H1 (cell line): ENCODE measurements around the gene ZNF587B. TPM values are rescaled to one million over a fixed set of nuclear protein-coding genes. Genes with fewer than 3 reads are reported as not detected.
"Not testable (repeated sequence)": the region's sequence is repeated elsewhere in the genome, so short reads cannot be mapped to it uniquely, and the experiment has no call there.

Source experiments
- CTCF ChIA-PET: fragments of 300-600 bp; sonication (Branson Sonifier 250); formaldehyde crosslinking; loops from one replicate; lab custom pipeline; 2021; ENCODE audit not compliant: partially characterized antibody; lab: Charles Lee
- POLR2A ChIA-PET: fragments of 300-600 bp; sonication (Branson Sonifier 250); formaldehyde crosslinking; loops from one replicate; lab custom pipeline; 2021; ENCODE audit warnings: inconsistent platforms; ENCODE audit not compliant: partially characterized antibody; lab: Charles Lee
- DNase-seq, 2 experiments: peaks; one replicate each; pipeline versions ENCODE4 v3.0.0 to v3.0.0-alpha.2; 2010 to 2022; ENCODE audit warnings: low spot score in 2 of 2, low read depth in 1 of 2, mixed read lengths in 1 of 2
- FAIRE-seq: peaks from 2 replicates; lab custom pipeline; 2011; peaks lifted over from hg19 to GRCh38; lab: Jason Lieb, UNC
- H2AFZ ChIP-seq: 2 replicates; pipeline ENCODE4 v1.8.1; 2012; ENCODE audit warnings: low read length, inconsistent platforms
- H2AK5ac ChIP-seq: 2 replicates; pipeline ENCODE4 v1.6.1; 2013; ENCODE audit warnings: low read depth, low read length
- H2BK120ac ChIP-seq: replicated peaks from 2 replicates; pipeline ENCODE3; 2013; ENCODE audit warnings: low read depth, low read length, inconsistent platforms
- H2BK12ac ChIP-seq: 2 replicates; pipeline ENCODE4 v1.6.1; 2013; ENCODE audit warnings: low read depth, low read length
- H2BK15ac ChIP-seq: 2 replicates; pipeline ENCODE4 v1.6.1; 2013; ENCODE audit warnings: low read length
- H2BK20ac ChIP-seq: 2 replicates; pipeline ENCODE4 v1.6.1; 2013; ENCODE audit warnings: low read length
- H2BK5ac ChIP-seq: 2 replicates; pipeline ENCODE4 v1.6.1; 2013; ENCODE audit warnings: low read depth, low read length
- H3K14ac ChIP-seq: 2 replicates; pipeline ENCODE4 v1.6.1; 2013; ENCODE audit warnings: inconsistent platforms; ENCODE audit not compliant: insufficient read length
- H3K18ac ChIP-seq: 2 replicates; pipeline ENCODE4 v1.6.1; 2013; ENCODE audit warnings: low read length; ENCODE audit errors: extremely low read depth
- H3K23ac ChIP-seq: 2 replicates; pipeline ENCODE4 v1.6.1; 2013; ENCODE audit warnings: inconsistent platforms; ENCODE audit not compliant: insufficient read length
- H3K23me2 ChIP-seq: 2 replicates; pipeline ENCODE4 v1.6.1; 2013; ENCODE audit warnings: low read depth, low read length
- H3K27ac ChIP-seq: 2 replicates; pipeline ENCODE4 v1.6.1; 2011; ENCODE audit warnings: low read depth, low read length, inconsistent platforms
- H3K27me3 ChIP-seq, 4 experiments: replicated peaks in 1 of 4; 1 replicate in 1 of 4; 2 replicates in 3 of 4; pipeline versions ENCODE4 v1.6.1 to v1.8.1; 2011 to 2013; ENCODE audit warnings: low read length in 3 of 4, mild to moderate bottlenecking in 3 of 4, inconsistent platforms in 2 of 4, mixed read lengths in 2 of 4, moderate library complexity in 1 of 4; ENCODE audit not compliant: control insufficient read depth in 3 of 4, insufficient read depth in 3 of 4; ENCODE audit errors: extremely low read depth in 1 of 4
- H3K36me3 ChIP-seq, 4 experiments: 2 replicates each; pipeline versions ENCODE4 v1.6.1 to v1.8.1; 2011 to 2013; ENCODE audit warnings: mild to moderate bottlenecking in 4 of 4, low read length in 3 of 4, moderate library complexity in 2 of 4, control low read depth in 1 of 4, inconsistent platforms in 1 of 4; ENCODE audit not compliant: insufficient read depth in 4 of 4, control insufficient read depth in 2 of 4
- H3K4ac ChIP-seq: replicated peaks from 2 replicates; pipeline ENCODE3; 2013; ENCODE audit warnings: low read length, low read depth, mixed read lengths, inconsistent platforms; ENCODE audit not compliant: insufficient read length
- H3K4me1 ChIP-seq, 4 experiments: replicated peaks in 1 of 4; 1 replicate in 1 of 4; 2 replicates in 3 of 4; pipeline versions ENCODE4 v1.6.1 to v1.8.1; 2011 to 2013; ENCODE audit warnings: low read length in 3 of 4, inconsistent platforms in 2 of 4, mixed read lengths in 1 of 4; ENCODE audit not compliant: insufficient read depth in 4 of 4, control insufficient read depth in 3 of 4
- H3K4me2 ChIP-seq, 2 experiments: 2 replicates each; pipeline versions ENCODE4 v1.6.1 to v1.8.1; 2011 to 2013; ENCODE audit warnings: low read depth in 2 of 2, low read length in 2 of 2, control low read depth in 1 of 2, inconsistent platforms in 1 of 2, mild to moderate bottlenecking in 1 of 2; ENCODE audit not compliant: insufficient read depth in 1 of 2
- H3K4me3 ChIP-seq, 4 experiments: fragments of 200-600, 300-600 bp in 1 of 4; sonication (generic), shearing (Covaris generic), sonication (Bioruptor Twin) in 1 of 4; 2 replicates each; pipeline versions ENCODE4 v1.5.1 to v1.8.1; 2011 to 2016; ENCODE audit warnings: low read length in 4 of 4, low read depth in 3 of 4, control low read depth in 2 of 4, inconsistent platforms in 2 of 4, mild to moderate bottlenecking in 2 of 4, mixed read lengths in 1 of 4, moderate library complexity in 1 of 4; ENCODE audit not compliant: insufficient read depth in 2 of 4; ENCODE audit errors: extremely low read depth in 1 of 4
- H3K56ac ChIP-seq: replicated peaks from 2 replicates; pipeline ENCODE3; 2013; ENCODE audit warnings: low read depth, mild to moderate bottlenecking, mixed read lengths, low read length, inconsistent platforms; ENCODE audit not compliant: insufficient read length
- H3K79me1 ChIP-seq: 2 replicates; pipeline ENCODE4 v1.6.1; 2013; ENCODE audit warnings: low read depth, low read length, control low read depth
- H3K79me2 ChIP-seq, 2 experiments: 2 replicates each; pipeline versions ENCODE4 v1.6.1 to v1.8.1; 2012 to 2013; ENCODE audit warnings: low read length in 2 of 2, mild to moderate bottlenecking in 2 of 2, inconsistent platforms in 1 of 2; ENCODE audit not compliant: insufficient read depth in 2 of 2, control insufficient read depth in 1 of 2
- H3K9ac ChIP-seq, 4 experiments: replicated peaks in 1 of 4; 1 replicate in 1 of 4; 2 replicates in 3 of 4; pipeline versions ENCODE4 v1.6.1 to v1.8.1; 2011 to 2013; ENCODE audit warnings: low read depth in 3 of 4, low read length in 3 of 4, control low read depth in 2 of 4, mild to moderate bottlenecking in 2 of 4, moderate library complexity in 2 of 4, inconsistent platforms in 1 of 4; ENCODE audit errors: extremely low read depth in 1 of 4
- H3K9me3 ChIP-seq, 2 experiments: 2 replicates each; pipeline versions ENCODE4 v1.6.1 to v1.8.1; 2012 to 2013; ENCODE audit warnings: mild to moderate bottlenecking in 2 of 2, moderate library complexity in 2 of 2, control low read depth in 1 of 2, inconsistent platforms in 1 of 2, low read depth in 1 of 2, low read length in 1 of 2, mixed read lengths in 1 of 2; ENCODE audit not compliant: insufficient read depth in 2 of 2
- H4K20me1 ChIP-seq, 2 experiments: replicated peaks in 1 of 2; 2 replicates each; pipeline versions ENCODE3 to v1.8.1; 2011 to 2013; ENCODE audit warnings: inconsistent platforms in 2 of 2, low read length in 2 of 2, mild to moderate bottlenecking in 1 of 2; ENCODE audit not compliant: insufficient read depth in 2 of 2, control insufficient read depth in 1 of 2
- H4K5ac ChIP-seq: 2 replicates; pipeline ENCODE4 v1.6.1; 2013; ENCODE audit warnings: low read length, low read depth, mixed read lengths, inconsistent platforms; ENCODE audit not compliant: insufficient read length
- H4K8ac ChIP-seq: 2 replicates; pipeline ENCODE4 v1.8.0; 2013; ENCODE audit warnings: mild to moderate bottlenecking, moderate library complexity, low read length, inconsistent platforms; ENCODE audit not compliant: insufficient read depth; ENCODE audit errors: extremely low read depth
- H4K91ac ChIP-seq: replicated peaks from 2 replicates; pipeline ENCODE3; 2013; ENCODE audit warnings: low read length, mixed read lengths, inconsistent platforms; ENCODE audit not compliant: insufficient read length
- POLR2AphosphoS5 ChIP-seq: IDR thresholded peaks from 2 replicates; pipeline ENCODE4 v1.6.1; 2011; ENCODE audit warnings: low read depth, low read length
- WGBS, 2 experiments: shearing (Covaris generic) in 1 of 2; methylation state at CpG; one replicate each; pipeline versions ENCODE4 v1.1.6 to v1.1.7; 2013 to 2015; ENCODE audit warnings: low lambda C conversion rate in 2 of 2, mixed read lengths in 2 of 2, inconsistent platforms in 1 of 2, low coverage in 1 of 2, missing lambda C conversion rate in 1 of 2; ENCODE audit not compliant: insufficient replicate concordance in 2 of 2, insufficient coverage in 1 of 2, insufficient read length in 1 of 2; ENCODE audit errors: extremely low coverage in 1 of 2, missing lambda C conversion rate in 1 of 2; 5-methylcytosine and 5-hydroxymethylcytosine counted together
- polyA plus RNA-seq, 7 experiments: library from polyadenylated mRNA; depleted of rRNA in 3 of 7; stranded (reverse) in 5 of 7; unstranded in 2 of 7; fragments of >200 nt in 5 of 7; fragments of 200-250 nt in 2 of 7; gene quantifications; 1 replicate in 5 of 7; 2 replicates in 1 of 7; 4 replicates in 1 of 7; pipeline versions ENCODE4 v1.2.1 to v1.2.3, GENCODE V29; 2011 to 2013; ENCODE audit warnings: missing spikeins in 2 of 7, mixed read lengths in 2 of 7
- total RNA-seq: library from RNA; stranded (reverse); fragmentation: NEBNext Ultra II Directional; extraction: Animal tissue kit (Norgen Biotek cat#: 25700); gene quantifications from 2 replicates; pipeline ENCODE4 v1.2.1, GENCODE V29; 2021

ZNF587B gene
- total and polyA plus RNA-seq, 2 of the 8 experiments (the other 6 are each of a cell fraction or from before 2014, with no cell fraction given): 13.8 to 60.1 TPM

- not testable (repeated sequence) for H3K14ac ChIP-seq, H3K4me3 ChIP-seq, FAIRE-seq, H2AFZ ChIP-seq, H3K23ac ChIP-seq, H2BK20ac ChIP-seq, H2BK120ac ChIP-seq, H2AK5ac ChIP-seq, H3K18ac ChIP-seq, H2BK5ac ChIP-seq, H3K27me3 ChIP-seq, H3K4ac ChIP-seq, H4K91ac ChIP-seq, H3K79me1 ChIP-seq, H3K9ac ChIP-seq, H2BK12ac ChIP-seq, H3K9me3 ChIP-seq, H2BK15ac ChIP-seq, DNase-seq, H4K8ac ChIP-seq, H3K4me2 ChIP-seq, H3K23me2 ChIP-seq, H3K56ac ChIP-seq, H3K27ac ChIP-seq, H3K4me1 ChIP-seq, H4K5ac ChIP-seq
- peaks cover 12 to 80% (median 46%) of the 10 kb centered on the region in 4 experiments for H3K36me3 ChIP-seq
- WGBS, 2 experiments: 89% methylated on average over 3 of the region's 3 CpGs; no CpG with 5 or more reads in 1 of the 2 experiments
- H3K79me2 ChIP-seq: peaks cover 0 to 23% of the 10 kb centered on the region in 2 experiments; a peak in 2 of 4 replicates
- H4K20me1 ChIP-seq: peaks cover 5 to 11% of the 10 kb centered on the region in 2 experiments
- 0 out of 2 replicates have a peak, but pooled peaks have one; percentile 14 for TF ChIP-seq POLR2AphosphoS5
- POLR2A ChIA-PET: interaction anchor here (0.7 to 5.3 kb wide), 11 partner anchors 10 to 190 kb away, joined by 3 to 56 read pairs (median 5); partner anchors contain the start of genes ZNF417, ZNF587, ZNF606 and ZNF814
- CTCF ChIA-PET: interaction anchor here (1.3 to 1.6 kb wide), 2 partner anchors 32 to 124 kb away, joined by 3 to 4 read pairs; partner anchors contain the start of gene ZNF587B
Observed at GRCh38 chr19:57862351-57862750, 32.3 kb downstream of the ZNF587B start.
